Parathyroid adenoma (tissue), 2 donors: Measurements from ENCODE around the gene SEH1L.

Experiments
- H2AFZ ChIP-seq: fragments of 300-600 bp; sonication (generic); one replicate; pipeline ENCODE4 v1.7.0; 2017; ENCODE audit warnings: antibody characterized with exemption, mild to moderate bottlenecking
- H3K27ac ChIP-seq: fragments of 300-600 bp; sonication (generic); one replicate; pipeline ENCODE4 v1.7.0; 2017
- H3K27me3 ChIP-seq: fragments of 300-600 bp; sonication (generic); one replicate; pipeline ENCODE4 v1.7.0; 2017; ENCODE audit warnings: low read length; ENCODE audit not compliant: control insufficient read depth, insufficient read depth
- H3K36me3 ChIP-seq: fragments of 300-600 bp; sonication (generic); one replicate; pipeline ENCODE4 v1.7.0; 2017; ENCODE audit warnings: low read length; ENCODE audit not compliant: control insufficient read depth, insufficient read depth
- H3K4me1 ChIP-seq: fragments of 300-600 bp; sonication (generic); one replicate; pipeline ENCODE4 v1.7.0; 2017; ENCODE audit warnings: control low read depth
- H3K4me2 ChIP-seq: fragments of 300-600 bp; sonication (generic); one replicate; pipeline ENCODE4 v1.7.0; 2017; ENCODE audit warnings: low read length
- H3K4me3 ChIP-seq: fragments of 300-600 bp; sonication (generic); one replicate; pipeline ENCODE4 v1.7.0; 2017; ENCODE audit warnings: low read depth, low read length
- H3K79me2 ChIP-seq: fragments of 300-600 bp; sonication (generic); one replicate; pipeline ENCODE4 v1.7.0; 2017; ENCODE audit warnings: control low read depth
- H3K9ac ChIP-seq: fragments of 300-600 bp; sonication (generic); one replicate; pipeline ENCODE4 v1.7.0; 2017; ENCODE audit warnings: mild to moderate bottlenecking
- H3K9me3 ChIP-seq: fragments of 300-600 bp; sonication (generic); one replicate; pipeline ENCODE4 v1.7.0; 2017; ENCODE audit warnings: low read length; ENCODE audit not compliant: control insufficient read depth
- TF ChIP-seq, protein P1 (sequence below): fragments of 300-600 bp; sonication (generic); IDR thresholded peaks from one replicate; pipeline ENCODE4 v1.7.0; 2017; ENCODE audit warnings: antibody characterized with exemption, mild to moderate bottlenecking
- donor health status: primary hyperparathyroidism.

SEH1L gene

DNA sequence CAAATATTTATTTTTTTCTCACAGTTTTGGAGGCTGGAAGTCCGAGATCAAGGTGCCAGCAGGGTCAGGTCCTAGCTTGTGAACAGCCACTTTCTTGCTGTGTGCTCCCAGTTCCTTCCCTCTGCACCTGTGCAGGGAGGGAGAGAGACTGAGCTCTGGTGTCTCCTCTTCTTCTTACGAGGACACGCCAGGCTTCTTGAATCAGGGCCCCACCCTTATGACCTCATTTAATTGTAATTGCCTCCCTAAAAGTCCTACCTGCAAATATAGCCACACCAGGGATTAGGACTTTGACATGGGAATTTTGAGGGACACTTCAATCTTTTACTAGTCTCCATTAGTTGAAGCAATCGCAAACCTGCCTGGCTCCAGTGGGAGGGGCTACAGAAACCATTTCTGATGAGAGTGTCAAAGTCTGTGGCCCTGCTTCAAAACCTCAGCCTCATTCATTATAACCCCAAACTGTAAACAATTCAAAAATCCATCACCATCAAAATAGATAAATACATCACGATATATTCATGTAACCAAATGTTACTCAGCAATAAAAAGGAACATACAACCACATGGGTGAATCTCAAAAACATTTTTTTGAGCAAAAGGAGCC lies 18.2 kb upstream of the SEH1L start:
- no peak overlapping the region for H3K27ac ChIP-seq
- no peak overlapping the region for H3K4me2 ChIP-seq
- H3K27me3 ChIP-seq: no peaks in the 10 kb centered on the region
- TF ChIP-seq, protein P1, sequence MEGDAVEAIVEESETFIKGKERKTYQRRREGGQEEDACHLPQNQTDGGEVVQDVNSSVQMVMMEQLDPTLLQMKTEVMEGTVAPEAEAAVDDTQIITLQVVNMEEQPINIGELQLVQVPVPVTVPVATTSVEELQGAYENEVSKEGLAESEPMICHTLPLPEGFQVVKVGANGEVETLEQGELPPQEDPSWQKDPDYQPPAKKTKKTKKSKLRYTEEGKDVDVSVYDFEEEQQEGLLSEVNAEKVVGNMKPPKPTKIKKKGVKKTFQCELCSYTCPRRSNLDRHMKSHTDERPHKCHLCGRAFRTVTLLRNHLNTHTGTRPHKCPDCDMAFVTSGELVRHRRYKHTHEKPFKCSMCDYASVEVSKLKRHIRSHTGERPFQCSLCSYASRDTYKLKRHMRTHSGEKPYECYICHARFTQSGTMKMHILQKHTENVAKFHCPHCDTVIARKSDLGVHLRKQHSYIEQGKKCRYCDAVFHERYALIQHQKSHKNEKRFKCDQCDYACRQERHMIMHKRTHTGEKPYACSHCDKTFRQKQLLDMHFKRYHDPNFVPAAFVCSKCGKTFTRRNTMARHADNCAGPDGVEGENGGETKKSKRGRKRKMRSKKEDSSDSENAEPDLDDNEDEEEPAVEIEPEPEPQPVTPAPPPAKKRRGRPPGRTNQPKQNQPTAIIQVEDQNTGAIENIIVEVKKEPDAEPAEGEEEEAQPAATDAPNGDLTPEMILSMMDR: no peak
- no peaks in the 10 kb centered on the region for H3K9me3 ChIP-seq
- no peaks in the 10 kb centered on the region for H3K79me2 ChIP-seq
- no peak overlapping the region for H3K4me3 ChIP-seq
- H2AFZ ChIP-seq: no peak overlapping the region
- H3K36me3 ChIP-seq: no peaks in the 10 kb centered on the region
- no peaks in the 10 kb centered on the region for H3K4me1 ChIP-seq
- H3K9ac ChIP-seq: no peak overlapping the region

DNA sequence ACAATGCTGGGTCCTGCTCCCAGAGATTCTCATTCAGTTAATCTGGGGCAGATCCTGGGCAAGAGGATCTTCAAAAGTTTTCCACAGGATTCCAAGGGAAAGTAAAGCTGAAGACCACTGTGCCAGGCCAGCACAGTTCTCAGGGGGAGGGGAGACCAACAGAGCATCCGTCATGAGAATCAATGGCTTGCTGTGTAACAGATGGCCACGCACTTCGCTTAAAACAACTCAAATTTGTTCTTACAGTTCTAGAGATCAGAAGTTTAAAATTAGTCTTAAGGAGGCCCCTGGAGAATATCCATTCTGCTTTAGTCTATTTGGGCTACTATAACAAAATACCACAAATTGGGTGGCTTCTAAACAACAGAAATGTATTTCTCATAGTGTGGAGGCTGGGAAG lies 17.4 kb upstream of the SEH1L start:
- no peaks in the 10 kb centered on the region for H3K9me3 ChIP-seq
- TF ChIP-seq, protein P1: no peak

DNA sequence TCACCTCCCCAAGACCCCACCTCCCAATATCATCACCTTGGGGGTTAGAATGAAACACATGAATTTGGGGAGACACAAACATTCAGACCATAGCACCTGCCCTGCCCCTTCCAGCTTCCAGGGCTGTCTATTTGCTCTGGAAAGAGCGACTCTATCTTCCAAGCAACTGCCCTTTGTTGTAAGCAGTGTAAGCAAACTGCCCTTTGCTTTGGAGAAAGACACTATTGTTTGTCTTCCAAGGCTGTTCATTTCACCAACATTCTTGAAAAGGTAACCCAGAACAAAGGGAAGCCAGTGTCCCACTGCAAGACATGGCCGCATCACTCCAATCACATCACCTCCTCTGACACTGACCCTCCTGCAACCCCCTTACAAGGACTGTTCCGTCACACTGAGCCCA lies 16.9 kb upstream of the SEH1L start:
- Histone ChIP-seq H3K79me2 (no peaks in the 10 kb centered on the region), H3K9ac (no peak overlapping the region), H3K4me1 (no peaks in the 10 kb centered on the region), H3K27me3 (no peaks in the 10 kb centered on the region), H3K36me3 (no peaks in the 10 kb centered on the region), H3K9me3 (no peaks in the 10 kb centered on the region), H3K4me3 (no peak overlapping the region), H3K27ac (no peak overlapping the region), H2AFZ (no peak overlapping the region), H3K4me2 (no peak overlapping the region)
- TF ChIP-seq, protein P1: no peak

More for the DNA sequence above, 17.4 kb upstream of the SEH1L start:
- Histone ChIP-seq H3K27ac (no peak overlapping the region), H3K9ac (no peak overlapping the region), H3K36me3 (no peaks in the 10 kb centered on the region), H3K27me3 (no peaks in the 10 kb centered on the region), H2AFZ (no peak overlapping the region), H3K4me2 (no peak overlapping the region), H3K4me1 (no peaks in the 10 kb centered on the region), H3K79me2 (no peaks in the 10 kb centered on the region), H3K4me3 (no peak overlapping the region)

DNA sequence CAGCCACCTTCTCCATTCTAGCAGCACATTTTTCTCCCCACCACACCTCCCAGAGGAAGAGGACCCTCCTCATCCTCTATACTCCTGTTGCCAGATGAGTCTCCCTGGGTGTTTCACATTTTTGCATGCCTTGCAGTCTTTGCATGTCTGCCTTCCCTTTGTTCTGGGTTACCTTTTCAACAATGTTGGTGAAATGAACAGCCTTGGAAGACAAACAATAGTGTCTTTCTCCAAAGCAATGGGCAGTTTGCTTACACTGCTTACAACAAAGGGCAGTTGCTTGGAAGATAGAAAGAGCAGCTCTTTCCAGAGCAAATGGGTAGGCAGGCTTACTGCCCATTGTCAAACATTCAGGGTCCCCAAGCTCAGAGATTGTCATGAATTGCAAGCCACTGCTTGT lies 14.5 kb upstream of the SEH1L start:
- Histone ChIP-seq H3K79me2 (no peaks in the 10 kb centered on the region), H3K27ac (no peak overlapping the region), H3K4me2 (no peak overlapping the region), H3K36me3 (no peaks in the 10 kb centered on the region), H3K9me3 (no peaks in the 10 kb centered on the region), H3K4me3 (no peak overlapping the region), H3K4me1 (no peaks in the 10 kb centered on the region), H3K27me3 (no peaks in the 10 kb centered on the region), H3K9ac (no peak overlapping the region), H2AFZ (no peak overlapping the region)
- TF ChIP-seq, protein P1: no peak

DNA sequence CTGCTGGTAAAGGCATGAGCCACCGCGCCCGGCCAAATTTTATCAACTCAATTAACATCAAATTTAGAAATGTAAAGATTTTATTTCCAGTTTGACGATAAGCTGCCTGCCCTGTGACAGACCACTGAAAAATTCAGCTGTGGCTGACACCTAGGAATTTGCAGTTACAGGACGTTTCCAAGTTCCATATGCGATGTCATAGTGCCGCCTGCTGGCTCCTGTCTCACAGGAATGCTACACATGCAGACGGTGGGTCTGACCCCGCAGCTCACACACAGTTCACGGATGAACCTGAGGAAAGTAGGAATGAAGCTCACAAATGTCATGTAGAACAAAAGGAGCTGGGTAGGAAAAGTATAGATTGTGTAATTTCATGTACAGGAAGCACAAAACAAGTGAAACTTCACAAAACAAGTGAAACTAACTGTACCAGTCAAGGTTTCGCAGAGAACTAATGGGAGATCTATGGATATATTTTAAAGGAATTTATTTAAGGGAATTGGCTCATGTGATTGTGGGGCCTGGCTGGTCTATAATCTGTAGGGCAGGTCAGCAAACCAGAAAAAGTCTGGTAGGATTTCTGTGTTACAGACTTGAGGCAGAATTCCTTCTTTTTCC lies 13.2 kb upstream of the SEH1L start:
- H3K9ac ChIP-seq: no peak overlapping the region
- H2AFZ ChIP-seq: peak overlapping the region; percentile 63
- H3K9me3 ChIP-seq: no peaks in the 10 kb centered on the region
- H3K36me3 ChIP-seq: no peaks in the 10 kb centered on the region
- no peaks in the 10 kb centered on the region for H3K27me3 ChIP-seq
- TF ChIP-seq, protein P1: peak; percentile 95
- no peaks in the 10 kb centered on the region for H3K79me2 ChIP-seq
- H3K4me2 ChIP-seq: no peak overlapping the region
- H3K4me1 ChIP-seq: no peaks in the 10 kb centered on the region
- H3K4me3 ChIP-seq: no peak overlapping the region
- H3K27ac ChIP-seq: no peak overlapping the region
